ENCODE data around the gene SEMA3B. TPM values are rescaled to one million over a fixed set of nuclear protein-coding genes. Genes with fewer than 3 reads are reported as not detected.

The SEMA3B gene
- total RNA-seq, result 60.2 and 67.7 TPM in 2 replicates
- polyA plus RNA-seq, result 104 and 135 TPM in 2 replicates

GRCh38 chr3:50268703-50269451, at the start of gene SEMA3B:
SEMA3B (plus strand) TSS chr3:50269147; CDS start chr3:50269241, 94 bp downstream.
- Histone ChIP-seq H4K20me1 (ENCODE audit: insufficient read depth, poor library complexity, severe bottlenecking) (no peaks in the 10 kb centered on the region), H3K9me3 (ENCODE audit: low read depth) (no peaks in the 10 kb centered on the region), H2AFZ (no peak within 1 kb of the TSS), H3K79me2 (peaks cover 21% of the 10 kb centered on the region), H3K27me3 (no peaks in the 10 kb centered on the region), H3K4me3 (no peak within 1 kb of the TSS), H3K27ac (peak within 1 kb of the TSS; percentile 91), H3K4me2 (peak within 1 kb of the TSS; percentile 89), H3K9me2 (replicated peaks; ENCODE audit: insufficient read depth) (no peaks in the 10 kb centered on the region), H3K36me3 (replicated peaks; ENCODE audit: insufficient read depth, low read depth) (no peaks in the 10 kb centered on the region), H3K4me1 (ENCODE audit: insufficient read depth) (peaks cover 83% of the 10 kb centered on the region)
- WGBS (ENCODE audit: low lambda C conversion rate, missing lambda C conversion rate), result 30% methylated on average over 16 of the region's 21 CpGs
- TF ChIP-seq EZH2phosphoT487 (IDR thresholded peaks at IDR 0.05; ENCODE audit: low read depth, severe bottlenecking, unreplicated experiment) (no peak), CTCF (IDR thresholded peaks at IDR 0.05; ENCODE audit: poor library complexity) (no peak), EZH2 (IDR thresholded peaks at IDR 0.05; ENCODE audit: borderline replicate concordance) (no peak)
- peak; percentile 86 for DNase-seq (ENCODE audit: low spot score)

GRCh38 chr3:50219285-50219684, 49.7 kb upstream of the SEMA3B start:
- no peaks in the 10 kb centered on the region for H3K27me3 ChIP-seq
- 92% methylated on average over 5 of the region's 5 CpGs for WGBS (ENCODE audit: low lambda C conversion rate, missing lambda C conversion rate)

GRCh38 chr3:50220109-50220508, 48.8 kb upstream of the SEMA3B start:
- Histone ChIP-seq H3K36me3 (replicated peaks; ENCODE audit: insufficient read depth, low read depth) (no peaks in the 10 kb centered on the region), H3K4me1 (ENCODE audit: insufficient read depth) (no peaks in the 10 kb centered on the region), H3K27ac (no peak overlapping the region), H3K9me3 (ENCODE audit: low read depth) (no peaks in the 10 kb centered on the region), H3K4me2 (no peak overlapping the region), H4K20me1 (ENCODE audit: insufficient read depth, poor library complexity, severe bottlenecking) (no peaks in the 10 kb centered on the region), H3K9me2 (replicated peaks; ENCODE audit: insufficient read depth) (no peaks in the 10 kb centered on the region), H3K27me3 (no peaks in the 10 kb centered on the region), H2AFZ (no peak overlapping the region), H3K4me3 (no peak overlapping the region), H3K79me2 (no peaks in the 10 kb centered on the region)
- no peak for DNase-seq (ENCODE audit: low spot score)
- TF ChIP-seq CTCF (IDR thresholded peaks at IDR 0.05; ENCODE audit: poor library complexity), result no peak
- no peak for TF ChIP-seq EZH2phosphoT487 (IDR thresholded peaks at IDR 0.05; ENCODE audit: low read depth, severe bottlenecking, unreplicated experiment)
- TF ChIP-seq EZH2 (IDR thresholded peaks at IDR 0.05; ENCODE audit: borderline replicate concordance), result no peak
- 85% methylated on average over 6 of the region's 6 CpGs for WGBS (ENCODE audit: low lambda C conversion rate, missing lambda C conversion rate)

More at GRCh38 chr3:50219285-50219684, 49.7 kb upstream of the SEMA3B start:
- TF ChIP-seq EZH2phosphoT487 (IDR thresholded peaks at IDR 0.05; ENCODE audit: low read depth, severe bottlenecking, unreplicated experiment), result no peak
- no peak for TF ChIP-seq CTCF (IDR thresholded peaks at IDR 0.05; ENCODE audit: poor library complexity)
- TF ChIP-seq EZH2 (IDR thresholded peaks at IDR 0.05; ENCODE audit: borderline replicate concordance), result no peak
- Histone ChIP-seq H3K9me3 (ENCODE audit: low read depth) (no peaks in the 10 kb centered on the region), H3K79me2 (no peaks in the 10 kb centered on the region), H2AFZ (no peak overlapping the region), H3K4me3 (no peak overlapping the region), H3K36me3 (replicated peaks; ENCODE audit: insufficient read depth, low read depth) (no peaks in the 10 kb centered on the region), H3K9me2 (replicated peaks; ENCODE audit: insufficient read depth) (no peaks in the 10 kb centered on the region), H3K27ac (no peak overlapping the region), H3K4me1 (ENCODE audit: insufficient read depth) (no peaks in the 10 kb centered on the region), H4K20me1 (ENCODE audit: insufficient read depth, poor library complexity, severe bottlenecking) (no peaks in the 10 kb centered on the region), H3K4me2 (no peak overlapping the region)
- DNase-seq (ENCODE audit: low spot score), result no peak

All from hepatocyte (in vitro differentiated cells).